Smooth muscle cell (in vitro differentiated cells): Measurements from ENCODE around the gene ZNF763. TPM values are rescaled to one million over a fixed set of nuclear protein-coding genes. Genes with fewer than 3 reads are reported as not detected.
"Not testable (repeated sequence)": the region's sequence is repeated elsewhere in the genome, so short reads cannot be mapped to it uniquely, and the experiment has no call there.

Source experiments
- DNase-seq: peaks from one replicate; lab custom pipeline; 2025; ENCODE audit not compliant: unreplicated experiment; lab: John Stamatoyannopoulos, UW
- H2AFZ ChIP-seq: fragments of 200-600 bp; sonication (generic); 2 replicates; pipeline ENCODE4 v1.6.0; 2016; ENCODE audit warnings: antibody characterized with exemption, low read depth, mild to moderate bottlenecking
- H3F3A ChIP-seq: fragments of 200-600 bp; sonication (generic); 2 replicates; pipeline ENCODE4 v1.6.0; 2017; ENCODE audit warnings: antibody characterized with exemption, low read depth
- H3K27ac ChIP-seq: fragments of 200-600 bp; sonication (generic); 2 replicates; pipeline ENCODE4 v1.5.1; 2016; ENCODE audit warnings: low read depth, mild to moderate bottlenecking
- H3K27me3 ChIP-seq: fragments of 200-600 bp; sonication (generic); 2 replicates; pipeline ENCODE4 v1.6.1; 2016; ENCODE audit warnings: low read depth, mild to moderate bottlenecking
- H3K36me3 ChIP-seq: fragments of 200-600 bp; sonication (generic); 2 replicates; pipeline ENCODE4 v1.5.1; 2016; ENCODE audit warnings: low read depth
- H3K4me1 ChIP-seq: fragments of 200-600 bp; sonication (generic); 2 replicates; pipeline ENCODE4 v1.5.1; 2016; ENCODE audit warnings: low read depth
- H3K4me2 ChIP-seq: fragments of 200-600 bp; sonication (generic); 2 replicates; pipeline ENCODE4 v1.6.0; 2016; ENCODE audit warnings: mild to moderate bottlenecking
- H3K4me3 ChIP-seq: fragments of 200-600 bp; sonication (generic); 2 replicates; pipeline ENCODE4 v1.5.1; 2016; ENCODE audit warnings: mild to moderate bottlenecking
- H3K79me2 ChIP-seq: fragments of 200-600 bp; sonication (generic); 2 replicates; pipeline ENCODE4 v1.6.0; 2016; ENCODE audit warnings: low read depth, mild to moderate bottlenecking
- H3K9ac ChIP-seq: fragments of 200-600 bp; sonication (generic); 2 replicates; pipeline ENCODE4 v1.6.0; 2016; ENCODE audit warnings: low read depth
- H3K9me3 ChIP-seq: fragments of 200-600 bp; sonication (generic); replicated peaks from 2 replicates; pipeline ENCODE4 v1.5.1; 2016; ENCODE audit warnings: low read depth
- H4K20me1 ChIP-seq: fragments of 200-600 bp; sonication (generic); 2 replicates; pipeline ENCODE4 v1.6.0; 2016; ENCODE audit warnings: low read depth
- CTCF ChIP-seq: fragments of 200-600 bp; sonication (generic); IDR thresholded peaks from 2 replicates; pipeline ENCODE4 v1.5.1; 2017; ENCODE audit warnings: borderline replicate concordance, mild to moderate bottlenecking, antibody characterized with exemption; ENCODE audit not compliant: insufficient read depth, poor library complexity, severe bottlenecking
- WGBS: methylation state at CpG from one replicate; pipeline ENCODE4 v1.1.7; 2016; ENCODE audit warnings: low lambda C conversion rate; 5-methylcytosine and 5-hydroxymethylcytosine counted together
- polyA plus RNA-seq: library from polyadenylated mRNA; unstranded; fragments of >200 nt; fragmentation: Nextera tagmentation; extraction: Ambion mirVana; gene quantifications from 2 replicates; pipeline ENCODE4 v1.2.1, GENCODE V29; 2016
- total RNA-seq: library from RNA; depleted of rRNA; stranded (reverse); fragments of >200 nt; gene quantifications from 2 replicates; pipeline ENCODE4 v1.2.3, GENCODE V29; 2014

The ZNF763 gene
- total and polyA plus RNA-seq, 2 experiments from 2014 or later = 0.53 to 1.6 TPM

GRCh38 chr19:11949201-11949600, 15.6 kb upstream of the ZNF763 start:
- H3K27ac ChIP-seq = no peak overlapping the region
- DNase-seq = no peak
- H3K79me2 ChIP-seq = peaks cover 2% of the 10 kb centered on the region
- WGBS = 97% methylated on average over 4 of the region's 4 CpGs
- no peak overlapping the region for H3K9ac ChIP-seq
- H3K4me3 ChIP-seq = peak overlapping the region; percentile 24
- no peaks in the 10 kb centered on the region for H3K4me1 ChIP-seq
- no peaks in the 10 kb centered on the region for H4K20me1 ChIP-seq
- H3K27me3 ChIP-seq = no peaks in the 10 kb centered on the region
- H3F3A ChIP-seq = peaks cover 21% of the 10 kb centered on the region
- no peak overlapping the region for H2AFZ ChIP-seq
- TF ChIP-seq CTCF = no peak
- H3K4me2 ChIP-seq = no peak overlapping the region
- H3K9me3 ChIP-seq = peaks cover 87% of the 10 kb centered on the region
- H3K36me3 ChIP-seq = peaks cover 67% of the 10 kb centered on the region

GRCh38 chr19:11949614-11950080, 15.2 kb upstream of the ZNF763 start:
- WGBS = 93% methylated on average over 4 of the region's 4 CpGs

GRCh38 chr19:11950312-11950711, 14.5 kb upstream of the ZNF763 start:
- Histone ChIP-seq H3K4me3 (peak overlapping the region; percentile 24), H3K4me1 (no peaks in the 10 kb centered on the region), H2AFZ (no peak overlapping the region), H3K9me3 (peaks cover 78% of the 10 kb centered on the region), H3K79me2 (no peaks in the 10 kb centered on the region), H3K4me2 (no peak overlapping the region), H3K36me3 (peaks cover 67% of the 10 kb centered on the region), H4K20me1 (no peaks in the 10 kb centered on the region), H3K27ac (no peak overlapping the region), H3F3A (peaks cover 21% of the 10 kb centered on the region), H3K27me3 (no peaks in the 10 kb centered on the region), H3K9ac (no peak overlapping the region)
- no peak for DNase-seq
- no peak for TF ChIP-seq CTCF
- WGBS = 97% methylated on average over 5 of the region's 5 CpGs

More at GRCh38 chr19:11949614-11950080, 15.2 kb upstream of the ZNF763 start:
- Histone ChIP-seq H3F3A (peaks cover 21% of the 10 kb centered on the region), H3K9me3 (peaks cover 84% of the 10 kb centered on the region), H3K4me3 (peak overlapping the region; percentile 24), H3K36me3 (peaks cover 67% of the 10 kb centered on the region)
- not testable (repeated sequence) for H3K79me2 ChIP-seq, H3K4me1 ChIP-seq, H2AFZ ChIP-seq, H3K27ac ChIP-seq, H3K4me2 ChIP-seq, H3K9ac ChIP-seq, H3K27me3 ChIP-seq, H4K20me1 ChIP-seq, DNase-seq

GRCh38 chr19:11963566-11964355, 1.1 kb upstream of the ZNF763 start:
- Histone ChIP-seq H3K27me3 (no peaks in the 10 kb centered on the region), H3K9me3 (no peaks in the 10 kb centered on the region), H3F3A (no peaks in the 10 kb centered on the region), H3K4me1 (peaks cover 6% of the 10 kb centered on the region), H3K27ac (no peak overlapping the region), H3K4me2 (peak overlapping the region; percentile 91), H4K20me1 (no peaks in the 10 kb centered on the region), H3K36me3 (no peaks in the 10 kb centered on the region), H3K9ac (no peak overlapping the region), H2AFZ (no peak overlapping the region), H3K79me2 (no peaks in the 10 kb centered on the region), H3K4me3 (no peak overlapping the region)
- TF ChIP-seq CTCF = peak; percentile 77
- WGBS = 37% methylated on average over 26 of the region's 26 CpGs
- peak; percentile 19 for DNase-seq
